HG03108 (cell line): Measurements from ENCODE around the gene TYMP.

Experiments
- ATAC-seq: cut with Tn5 transposase; IDR thresholded peaks from one replicate; pipeline ENCODE4 v1.9.1; 2021; ENCODE audit warnings: moderate library complexity; ENCODE audit not compliant: unreplicated experiment

Gene TYMP

GRCh38 chr22:50506611-50507420, 23.0 kb downstream of the TYMP start:
- ATAC-seq, result no peak

GRCh38 chr22:50505776-50506610, 23.8 kb downstream of the TYMP start:
- ATAC-seq, result no peak

- ATAC-seq, result no peak
These were observed 24.5 kb downstream of the TYMP start for GRCh38 chr22:50505276-50505775.

- no peak for ATAC-seq
These were observed 25.2 kb downstream of the TYMP start for GRCh38 chr22:50504369-50505211.

GRCh38 chr22:50503475-50504145, 26.2 kb downstream of the TYMP start:
- ATAC-seq, result no peak

- no peak for ATAC-seq
These were observed 27.0 kb downstream of the TYMP start for GRCh38 chr22:50502628-50503474.

GRCh38 chr22:50502096-50502495, 27.7 kb downstream of the TYMP start:
- no peak for ATAC-seq

GRCh38 chr22:50500452-50500851, 29.4 kb downstream of the TYMP start:
- no peak for ATAC-seq

GRCh38 chr22:50498322-50498890, 31.4 kb downstream of the TYMP start:
- no peak for ATAC-seq

GRCh38 chr22:50497093-50497492, 32.7 kb downstream of the TYMP start:
- ATAC-seq, result no peak

GRCh38 chr22:50490531-50491308, 39.1 kb downstream of the TYMP start:
- ATAC-seq, result no peak

- ATAC-seq, result no peak
These were observed 40.2 kb downstream of the TYMP start for GRCh38 chr22:50489363-50490243.

GRCh38 chr22:50488886-50489285, 40.9 kb downstream of the TYMP start:
- no peak for ATAC-seq

GRCh38 chr22:50488006-50488677, 41.7 kb downstream of the TYMP start:
- ATAC-seq, result no peak

GRCh38 chr22:50487290-50488005, 42.4 kb downstream of the TYMP start:
- no peak for ATAC-seq

GRCh38 chr22:50486561-50487289, 43.1 kb downstream of the TYMP start, which contains the start of gene MIOX:
MIOX (plus strand) TSS chr22:50486859; CDS start chr22:50486898, 39 bp downstream.
- ATAC-seq, result no peak
